ENCODE results near the gene INTS3.

INTS3 gene

GRCh38 chr1:153799016-153799415 lies 71.2 kb downstream of the INTS3 start:
- DNase-seq = no peak

GRCh38 chr1:153799566-153800465 lies 72.0 kb downstream of the INTS3 start:
- DNase-seq = no peak

- no peak for DNase-seq
These were observed 72.7 kb downstream of the INTS3 start for GRCh38 chr1:153800516-153800915.

- DNase-seq = no peak
These were observed 73.3 kb downstream of the INTS3 start for GRCh38 chr1:153801028-153801625.

- no peak for DNase-seq
These were observed 74.2 kb downstream of the INTS3 start for GRCh38 chr1:153801786-153802697.

GRCh38 chr1:153803470-153804056 lies 75.7 kb downstream of the INTS3 start:
- DNase-seq = no peak

- DNase-seq = no peak
These were observed 76.3 kb downstream of the INTS3 start for GRCh38 chr1:153804112-153804511.

- peak; percentile 98 for DNase-seq
These were observed 77.3 kb downstream of the INTS3 start for GRCh38 chr1:153805042-153805745.

GRCh38 chr1:153805886-153806719 lies 78.3 kb downstream of the INTS3 start:
- DNase-seq = peak; percentile 48

GRCh38 chr1:153816283-153816889 lies 88.5 kb downstream of the INTS3 start:
- no peak for DNase-seq

GRCh38 chr1:153818876-153819275 lies 91.0 kb downstream of the INTS3 start:
- DNase-seq = no peak
